Measurements from ENCODE around the gene DNM3.

Gene DNM3

GRCh38 chr1:172279939-172280636, 438.8 kb downstream of the DNM3 start:
- H3K4me3 ChIP-seq (ENCODE audit: low read depth, low read length): no peak overlapping the region
- TF ChIP-seq, protein P1, sequence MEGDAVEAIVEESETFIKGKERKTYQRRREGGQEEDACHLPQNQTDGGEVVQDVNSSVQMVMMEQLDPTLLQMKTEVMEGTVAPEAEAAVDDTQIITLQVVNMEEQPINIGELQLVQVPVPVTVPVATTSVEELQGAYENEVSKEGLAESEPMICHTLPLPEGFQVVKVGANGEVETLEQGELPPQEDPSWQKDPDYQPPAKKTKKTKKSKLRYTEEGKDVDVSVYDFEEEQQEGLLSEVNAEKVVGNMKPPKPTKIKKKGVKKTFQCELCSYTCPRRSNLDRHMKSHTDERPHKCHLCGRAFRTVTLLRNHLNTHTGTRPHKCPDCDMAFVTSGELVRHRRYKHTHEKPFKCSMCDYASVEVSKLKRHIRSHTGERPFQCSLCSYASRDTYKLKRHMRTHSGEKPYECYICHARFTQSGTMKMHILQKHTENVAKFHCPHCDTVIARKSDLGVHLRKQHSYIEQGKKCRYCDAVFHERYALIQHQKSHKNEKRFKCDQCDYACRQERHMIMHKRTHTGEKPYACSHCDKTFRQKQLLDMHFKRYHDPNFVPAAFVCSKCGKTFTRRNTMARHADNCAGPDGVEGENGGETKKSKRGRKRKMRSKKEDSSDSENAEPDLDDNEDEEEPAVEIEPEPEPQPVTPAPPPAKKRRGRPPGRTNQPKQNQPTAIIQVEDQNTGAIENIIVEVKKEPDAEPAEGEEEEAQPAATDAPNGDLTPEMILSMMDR (IDR thresholded peaks at IDR 0.05; ENCODE audit: insufficient read depth, low read depth, low read length, missing control alignments): no peak
- no peak for DNase-seq (ENCODE audit: low read depth)

GRCh38 chr1:172283766-172284165, 442.5 kb downstream of the DNM3 start:
- DNase-seq (ENCODE audit: low read depth): no peak
- TF ChIP-seq, protein P1 (IDR thresholded peaks at IDR 0.05; ENCODE audit: insufficient read depth, low read depth, low read length, missing control alignments): no peak
- H3K4me3 ChIP-seq (ENCODE audit: low read depth, low read length): no peak overlapping the region

DNA sequence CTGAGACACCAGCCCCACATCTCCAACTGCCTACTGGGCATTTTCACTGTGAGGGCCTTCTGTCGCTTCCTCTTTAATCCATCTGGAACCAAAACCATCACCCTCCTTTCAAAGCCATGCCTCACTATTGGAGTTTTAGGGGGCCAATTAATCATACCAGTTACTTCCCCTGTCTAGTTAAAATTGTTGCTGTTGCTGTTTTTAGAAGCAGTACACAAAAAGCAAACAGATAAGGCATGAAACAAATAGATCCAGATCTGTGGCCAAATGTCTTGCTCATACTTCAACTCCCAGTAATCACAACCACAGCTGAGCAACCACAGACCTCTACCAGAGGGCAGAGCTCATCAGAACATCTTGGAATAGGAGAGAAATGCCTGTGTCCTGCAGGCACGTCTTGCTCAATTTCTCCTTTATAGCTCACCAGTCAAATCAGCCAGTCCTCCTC, 445.4 kb downstream of the DNM3 start:
- no peak overlapping the region for H3K4me3 ChIP-seq (ENCODE audit: low read depth, low read length)
- TF ChIP-seq, protein P1 (IDR thresholded peaks at IDR 0.05; ENCODE audit: insufficient read depth, low read depth, low read length, missing control alignments): no peak
- DNase-seq (ENCODE audit: low read depth): no peak

DNA sequence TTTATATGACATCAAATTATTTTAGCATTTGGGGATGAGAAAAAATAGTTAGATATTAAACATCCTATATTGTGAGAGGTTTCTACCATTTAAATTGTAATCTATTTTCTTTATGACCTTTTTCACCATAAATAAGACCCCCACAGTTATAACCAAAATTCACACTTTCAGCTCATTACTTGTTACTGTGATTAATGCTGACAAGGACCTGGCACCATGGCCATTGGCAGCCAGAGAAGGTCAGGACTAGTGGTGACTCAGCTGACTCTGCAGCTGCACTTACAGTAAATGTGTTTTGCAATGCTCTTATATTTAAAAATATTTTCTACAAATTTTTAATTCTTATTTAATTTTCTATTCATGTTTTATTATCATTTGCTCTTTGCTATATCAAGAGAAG, 445.9 kb downstream of the DNM3 start:
- no peak for DNase-seq (ENCODE audit: low read depth)
- H3K4me3 ChIP-seq (ENCODE audit: low read depth, low read length): no peak overlapping the region
- TF ChIP-seq, protein P1 (IDR thresholded peaks at IDR 0.05; ENCODE audit: insufficient read depth, low read depth, low read length, missing control alignments): no peak

- no peak overlapping the region for H3K4me3 ChIP-seq (ENCODE audit: low read depth, low read length)
- no peak for DNase-seq (ENCODE audit: low read depth)
- TF ChIP-seq, protein P1 (IDR thresholded peaks at IDR 0.05; ENCODE audit: insufficient read depth, low read depth, low read length, missing control alignments): no peak
Observed at GRCh38 chr1:172288581-172288980, 447.3 kb downstream of the DNM3 start.

GRCh38 chr1:172289448-172289847, 448.1 kb downstream of the DNM3 start:
- TF ChIP-seq, protein P1 (IDR thresholded peaks at IDR 0.05; ENCODE audit: insufficient read depth, low read depth, low read length, missing control alignments): no peak
- no peak for DNase-seq (ENCODE audit: low read depth)
- no peak overlapping the region for H3K4me3 ChIP-seq (ENCODE audit: low read depth, low read length)

DNA sequence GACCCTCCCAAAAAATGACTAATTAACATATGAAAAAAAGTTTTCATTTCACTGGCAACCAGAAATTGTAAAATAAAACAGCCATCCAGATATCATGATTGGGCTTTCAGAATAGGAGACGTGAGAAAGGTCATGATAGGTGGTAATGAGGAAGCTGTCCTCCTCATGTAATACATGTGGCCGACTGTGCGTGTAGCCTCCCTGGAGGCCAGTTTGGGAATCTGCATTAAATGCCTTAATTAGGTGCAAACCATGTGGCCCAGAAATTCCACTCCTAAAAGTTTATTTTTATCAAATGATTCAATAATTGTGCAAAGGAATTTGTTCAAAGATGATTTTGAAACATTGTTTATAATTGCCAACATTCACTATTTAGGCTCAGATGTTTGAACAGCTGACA, 451.5 kb downstream of the DNM3 start:
- no peak overlapping the region for H3K4me3 ChIP-seq (ENCODE audit: low read depth, low read length)
- TF ChIP-seq, protein P1 (IDR thresholded peaks at IDR 0.05; ENCODE audit: insufficient read depth, low read depth, low read length, missing control alignments): no peak
- DNase-seq (ENCODE audit: low read depth): no peak
